ENCODE measurements around the gene MUS81.
A peak's percentile ranks its signal among the peaks of the same experiment; 100 is the strongest.

DNA sequence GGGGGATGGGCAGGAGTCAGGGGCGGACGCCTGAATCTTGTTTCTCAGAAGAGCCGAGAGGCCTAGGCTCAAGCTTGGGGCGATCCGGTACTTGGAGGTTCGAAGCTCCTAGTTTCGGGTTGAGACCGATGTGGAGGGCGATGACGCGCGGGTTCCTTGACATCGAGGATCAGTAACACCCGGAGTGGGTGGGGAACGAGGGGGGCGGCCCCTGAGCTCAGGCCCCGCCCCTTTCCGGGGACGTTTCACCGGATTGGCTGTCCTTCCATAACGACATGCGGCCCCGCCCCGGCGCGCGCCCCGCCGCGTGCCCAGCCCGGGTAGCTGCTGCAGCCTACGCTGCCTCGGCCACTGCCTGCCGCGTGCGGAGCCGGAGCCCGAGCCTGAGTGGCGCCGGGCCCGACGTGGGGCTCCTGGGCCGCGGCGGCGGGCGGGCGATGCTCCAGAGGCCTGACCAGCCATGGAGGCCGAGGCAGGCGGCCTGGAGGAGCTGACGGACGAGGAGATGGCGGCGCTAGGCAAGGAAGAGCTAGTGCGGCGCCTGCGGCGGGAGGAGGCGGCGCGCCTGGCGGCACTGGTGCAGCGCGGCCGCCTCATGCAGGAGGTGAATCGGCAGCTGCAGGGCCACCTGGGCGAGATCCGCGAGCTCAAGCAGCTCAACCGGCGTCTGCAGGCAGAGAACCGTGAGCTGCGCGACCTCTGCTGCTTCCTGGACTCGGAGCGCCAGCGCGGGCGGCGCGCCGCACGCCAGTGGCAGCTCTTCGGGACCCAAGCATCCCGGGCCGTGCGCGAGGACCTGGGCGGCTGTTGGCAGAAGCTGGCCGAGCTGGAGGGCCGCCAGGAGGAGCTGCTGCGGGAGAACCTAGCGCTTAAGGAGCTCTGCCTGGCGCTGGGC lies 30.3 kb downstream of the MUS81 start, which contains the start of gene CCDC85B:
- TF ChIP-seq, protein P1, sequence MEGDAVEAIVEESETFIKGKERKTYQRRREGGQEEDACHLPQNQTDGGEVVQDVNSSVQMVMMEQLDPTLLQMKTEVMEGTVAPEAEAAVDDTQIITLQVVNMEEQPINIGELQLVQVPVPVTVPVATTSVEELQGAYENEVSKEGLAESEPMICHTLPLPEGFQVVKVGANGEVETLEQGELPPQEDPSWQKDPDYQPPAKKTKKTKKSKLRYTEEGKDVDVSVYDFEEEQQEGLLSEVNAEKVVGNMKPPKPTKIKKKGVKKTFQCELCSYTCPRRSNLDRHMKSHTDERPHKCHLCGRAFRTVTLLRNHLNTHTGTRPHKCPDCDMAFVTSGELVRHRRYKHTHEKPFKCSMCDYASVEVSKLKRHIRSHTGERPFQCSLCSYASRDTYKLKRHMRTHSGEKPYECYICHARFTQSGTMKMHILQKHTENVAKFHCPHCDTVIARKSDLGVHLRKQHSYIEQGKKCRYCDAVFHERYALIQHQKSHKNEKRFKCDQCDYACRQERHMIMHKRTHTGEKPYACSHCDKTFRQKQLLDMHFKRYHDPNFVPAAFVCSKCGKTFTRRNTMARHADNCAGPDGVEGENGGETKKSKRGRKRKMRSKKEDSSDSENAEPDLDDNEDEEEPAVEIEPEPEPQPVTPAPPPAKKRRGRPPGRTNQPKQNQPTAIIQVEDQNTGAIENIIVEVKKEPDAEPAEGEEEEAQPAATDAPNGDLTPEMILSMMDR (IDR thresholded peaks at IDR 0.05): peak in 3 of 5 experiments; percentile 11 to 48 (median 31)
- TF ChIP-seq POLR2A (IDR thresholded peaks at IDR 0.05): peak; percentile 81
- TF ChIP-seq POLR2AphosphoS5 (IDR thresholded peaks at IDR 0.05): peak; percentile 86 to 97 (median 95)
- no peak for TF ChIP-seq EP300 (IDR thresholded peaks at IDR 0.05; ENCODE audit: low read depth)

Data from transverse colon (tissue), 4 donors.